ENCODE results near the gene SKAP1. TPM values are rescaled to one million over a fixed set of nuclear protein-coding genes. Genes with fewer than 3 reads are reported as not detected.
"Not testable (repeated sequence)": the region's sequence is repeated elsewhere in the genome, so short reads cannot be mapped to it uniquely, and the experiment has no call there.

Gene SKAP1
- total and polyA plus RNA-seq, 9 donors = 0.30 to 6.0 (median 2.4) TPM; not detected in 1

- H3K27me3 ChIP-seq = no peaks in the 10 kb centered on the region
- no peaks in the 10 kb centered on the region for H3K36me3 ChIP-seq
- H3K4me3 ChIP-seq = no peak overlapping the region
- no peaks in the 10 kb centered on the region for H3K9me3 ChIP-seq
- intact Hi-C loops (cut with DNase I) = no loop called here
- TF ChIP-seq POLR2A (IDR thresholded peaks at IDR 0.05) (no peak), CTCF (IDR thresholded peaks at IDR 0.05) (no peak), EP300 (IDR thresholded peaks at IDR 0.05) (no peak)
- no peak overlapping the region for H3K27ac ChIP-seq
- 43 to 62% (median 48%) methylated on average over 3 of the region's 3 CpGs for WGBS, 3 donors
- no peaks in the 10 kb centered on the region for H3K4me1 ChIP-seq (ENCODE audit: insufficient read depth)
- DNase-seq = no peak
Observed at GRCh38 chr17:48187872-48188608, 242.0 kb downstream of the SKAP1 start.

GRCh38 chr17:48186317-48186716 lies 243.7 kb downstream of the SKAP1 start:
- H3K9me3 ChIP-seq; H3K4me3 ChIP-seq; H3K27me3 ChIP-seq; DNase-seq; H3K27ac ChIP-seq; H3K36me3 ChIP-seq; intact Hi-C loops (cut with DNase I); H3K4me1 ChIP-seq (ENCODE audit: insufficient read depth): not testable (repeated sequence)
- WGBS, 3 donors = 89 to 94% (median 92%) methylated on average over 5 of the region's 5 CpGs

- H3K27ac ChIP-seq = no peak overlapping the region
- intact Hi-C loops (cut with DNase I) = loop anchor here in 1 of 4 donors (1.0 kb wide), 1 partner anchor 36 kb away; no protein-coding TSS in a partner anchor
- no peak for DNase-seq
- H3K4me3 ChIP-seq = no peak overlapping the region
- no peaks in the 10 kb centered on the region for H3K4me1 ChIP-seq (ENCODE audit: insufficient read depth)
- TF ChIP-seq CTCF (IDR thresholded peaks at IDR 0.05) = no peak
- no peak for TF ChIP-seq POLR2A (IDR thresholded peaks at IDR 0.05)
- no peak for TF ChIP-seq EP300 (IDR thresholded peaks at IDR 0.05)
- H3K36me3 ChIP-seq = no peaks in the 10 kb centered on the region
- no peaks in the 10 kb centered on the region for H3K27me3 ChIP-seq
- H3K9me3 ChIP-seq = no peaks in the 10 kb centered on the region
- 43 to 54% (median 51%) methylated on average over 6 of the region's 6 CpGs for WGBS, 3 donors
Observed at GRCh38 chr17:48184721-48185120, 245.3 kb downstream of the SKAP1 start.

GRCh38 chr17:48181653-48182052 lies 248.4 kb downstream of the SKAP1 start:
- 0 to 24% (median 0%) methylated on average over 1 of the region's 1 CpG for WGBS, 3 donors
- Histone ChIP-seq H3K27me3 (no peaks in the 10 kb centered on the region), H3K4me1 (ENCODE audit: insufficient read depth) (no peaks in the 10 kb centered on the region), H3K4me3 (no peak overlapping the region), H3K9me3 (no peaks in the 10 kb centered on the region), H3K36me3 (no peaks in the 10 kb centered on the region), H3K27ac (no peak overlapping the region)
- DNase-seq = no peak
- intact Hi-C loops (cut with DNase I) = no loop called here
- TF ChIP-seq POLR2A (IDR thresholded peaks at IDR 0.05) (no peak), CTCF (IDR thresholded peaks at IDR 0.05) (no peak), EP300 (IDR thresholded peaks at IDR 0.05) (no peak)

GRCh38 chr17:48180842-48181629 lies 249.0 kb downstream of the SKAP1 start:
- DNase-seq = no peak
- TF ChIP-seq CTCF (IDR thresholded peaks at IDR 0.05) (no peak), POLR2A (IDR thresholded peaks at IDR 0.05) (no peak)
- Histone ChIP-seq H3K4me3 (no peak overlapping the region), H3K36me3 (no peaks in the 10 kb centered on the region), H3K27me3 (no peaks in the 10 kb centered on the region), H3K27ac (no peak overlapping the region), H3K4me1 (ENCODE audit: insufficient read depth) (no peaks in the 10 kb centered on the region), H3K9me3 (no peaks in the 10 kb centered on the region)
- WGBS, 3 donors = 77 to 81% (median 78%) methylated on average over 7 of the region's 7 CpGs
- intact Hi-C loops (cut with DNase I) = no loop called here

Measured in ovary (tissue), 9 donors.